ENCODE measurements around the gene APP. TPM values are rescaled to one million over a fixed set of nuclear protein-coding genes. Genes with fewer than 3 reads are reported as not detected.

The APP gene
- total RNA-seq, 3 donors from 2014 or later = 270 to 546 (median 383) TPM

- Histone ChIP-seq H3K27me3 (no peaks in the 10 kb centered on the region), H3K36me3 (no peaks in the 10 kb centered on the region), H3K4me1 (no peaks in the 10 kb centered on the region), H3K9me3 (no peaks in the 10 kb centered on the region), H3K4me3 (no peak overlapping the region), H3K27ac (no peak overlapping the region)
- intact Hi-C loops (cut with DNase I; ENCODE audit: low total_unique reads) = no loop called here
- TF ChIP-seq POLR2A (IDR thresholded peaks at IDR 0.05) (no peak), POLR2AphosphoS5 (IDR thresholded peaks at IDR 0.05) (no peak)
- TF ChIP-seq, protein P1, sequence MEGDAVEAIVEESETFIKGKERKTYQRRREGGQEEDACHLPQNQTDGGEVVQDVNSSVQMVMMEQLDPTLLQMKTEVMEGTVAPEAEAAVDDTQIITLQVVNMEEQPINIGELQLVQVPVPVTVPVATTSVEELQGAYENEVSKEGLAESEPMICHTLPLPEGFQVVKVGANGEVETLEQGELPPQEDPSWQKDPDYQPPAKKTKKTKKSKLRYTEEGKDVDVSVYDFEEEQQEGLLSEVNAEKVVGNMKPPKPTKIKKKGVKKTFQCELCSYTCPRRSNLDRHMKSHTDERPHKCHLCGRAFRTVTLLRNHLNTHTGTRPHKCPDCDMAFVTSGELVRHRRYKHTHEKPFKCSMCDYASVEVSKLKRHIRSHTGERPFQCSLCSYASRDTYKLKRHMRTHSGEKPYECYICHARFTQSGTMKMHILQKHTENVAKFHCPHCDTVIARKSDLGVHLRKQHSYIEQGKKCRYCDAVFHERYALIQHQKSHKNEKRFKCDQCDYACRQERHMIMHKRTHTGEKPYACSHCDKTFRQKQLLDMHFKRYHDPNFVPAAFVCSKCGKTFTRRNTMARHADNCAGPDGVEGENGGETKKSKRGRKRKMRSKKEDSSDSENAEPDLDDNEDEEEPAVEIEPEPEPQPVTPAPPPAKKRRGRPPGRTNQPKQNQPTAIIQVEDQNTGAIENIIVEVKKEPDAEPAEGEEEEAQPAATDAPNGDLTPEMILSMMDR (IDR thresholded peaks at IDR 0.05) = no peak
- DNase-seq (ENCODE audit: low spot score in 2 of 2) = no peak
These were observed 115.6 kb downstream of the APP start for GRCh38 chr21:26055010-26055409.

DNA sequence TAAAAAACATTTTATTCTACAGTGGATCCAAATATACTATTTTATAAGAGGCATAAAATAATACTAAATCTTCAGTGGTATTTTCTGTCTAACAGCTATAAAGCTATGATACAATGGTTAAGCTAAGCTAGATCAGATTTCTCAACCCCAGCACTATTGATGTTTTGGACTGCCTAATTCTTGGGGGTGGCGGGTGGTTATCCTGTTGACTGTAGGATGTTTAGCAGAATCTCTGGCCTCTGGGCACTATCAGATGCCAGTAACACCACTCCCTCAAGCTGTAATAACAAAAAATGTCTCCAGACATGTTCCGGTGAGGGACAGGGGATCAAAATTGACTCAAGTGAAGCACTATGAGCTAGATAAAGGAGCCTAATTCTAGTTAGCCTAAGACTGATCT, 118.5 kb downstream of the APP start:
- Histone ChIP-seq H3K4me3 (no peak overlapping the region), H3K9me3 (no peaks in the 10 kb centered on the region), H3K4me1 (peaks cover 0 to 4% of the 10 kb centered on the region in 2 donors), H3K27ac (no peak overlapping the region), H3K27me3 (no peaks in the 10 kb centered on the region), H3K36me3 (no peaks in the 10 kb centered on the region)
- intact Hi-C loops (cut with DNase I; ENCODE audit: low total_unique reads) = no loop called here
- no peak for DNase-seq (ENCODE audit: low spot score in 2 of 2)
- TF ChIP-seq, protein P1 (IDR thresholded peaks at IDR 0.05) = no peak
- TF ChIP-seq POLR2A (IDR thresholded peaks at IDR 0.05) (no peak), POLR2AphosphoS5 (IDR thresholded peaks at IDR 0.05) (no peak)

DNA sequence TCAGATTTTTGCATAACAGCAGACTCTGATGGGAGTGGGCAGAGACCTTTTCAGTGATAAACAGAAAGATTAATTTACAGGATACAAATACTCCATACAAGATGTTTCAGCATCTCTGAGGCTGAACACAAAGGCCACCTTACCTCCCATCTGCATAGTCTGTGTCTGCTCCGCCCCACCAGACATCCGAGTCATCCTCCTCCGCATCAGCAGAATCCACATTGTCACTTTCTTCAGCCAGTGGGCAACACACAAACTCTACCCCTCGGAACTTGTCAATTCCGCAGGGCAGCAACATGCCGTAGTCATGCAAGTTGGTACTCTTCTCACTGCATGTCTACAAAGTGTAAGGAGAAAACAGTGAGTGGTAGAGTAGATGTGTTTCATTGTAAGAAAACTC, 119.7 kb downstream of the APP start:
- TF ChIP-seq, protein P1 (IDR thresholded peaks at IDR 0.05) = no peak
- TF ChIP-seq POLR2AphosphoS5 (IDR thresholded peaks at IDR 0.05) (no peak), POLR2A (IDR thresholded peaks at IDR 0.05) (no peak)
- no peaks in the 10 kb centered on the region for H3K9me3 ChIP-seq
- no peak overlapping the region for H3K4me3 ChIP-seq
- H3K4me1 ChIP-seq = peaks cover 0 to 8% of the 10 kb centered on the region in 2 donors
- intact Hi-C loops (cut with DNase I; ENCODE audit: low total_unique reads) = no loop called here
- H3K27me3 ChIP-seq = no peaks in the 10 kb centered on the region
- no peak for DNase-seq (ENCODE audit: low spot score in 2 of 2)
- H3K27ac ChIP-seq = no peak overlapping the region
- no peaks in the 10 kb centered on the region for H3K36me3 ChIP-seq

GRCh38 chr21:26049803-26050202, 120.8 kb downstream of the APP start:
- Histone ChIP-seq H3K4me3 (no peak overlapping the region), H3K27me3 (no peaks in the 10 kb centered on the region), H3K27ac (no peak overlapping the region), H3K9me3 (no peaks in the 10 kb centered on the region), H3K36me3 (no peaks in the 10 kb centered on the region), H3K4me1 (peaks cover 0 to 8% of the 10 kb centered on the region in 2 donors)
- TF ChIP-seq POLR2A (IDR thresholded peaks at IDR 0.05) = no peak
- no peak for TF ChIP-seq POLR2AphosphoS5 (IDR thresholded peaks at IDR 0.05)
- TF ChIP-seq, protein P1 (IDR thresholded peaks at IDR 0.05) = no peak
- intact Hi-C loops (cut with DNase I; ENCODE audit: low total_unique reads) = no loop called here
- no peak for DNase-seq (ENCODE audit: low spot score in 2 of 2)

GRCh38 chr21:26047279-26047967, 123.1 kb downstream of the APP start:
- no peaks in the 10 kb centered on the region for H3K27me3 ChIP-seq
- no peaks in the 10 kb centered on the region for H3K9me3 ChIP-seq
- no peak overlapping the region for H3K4me3 ChIP-seq
- intact Hi-C loops (cut with DNase I; ENCODE audit: low total_unique reads) = no loop called here
- no peaks in the 10 kb centered on the region for H3K36me3 ChIP-seq
- H3K4me1 ChIP-seq = peaks cover 0 to 8% of the 10 kb centered on the region in 2 donors
- peak in 1 of 3 donors; percentile 45 for TF ChIP-seq POLR2AphosphoS5 (IDR thresholded peaks at IDR 0.05)
- TF ChIP-seq, protein P1 (IDR thresholded peaks at IDR 0.05) = no peak
- DNase-seq (ENCODE audit: low spot score in 2 of 2) = peak in 1 of 2 donors; percentile 61
- peak overlapping the region; percentile 44 for H3K27ac ChIP-seq

Measured in breast epithelium (tissue), 4 donors.